ENCODE measurements around the gene CTTN. TPM values are rescaled to one million over a fixed set of nuclear protein-coding genes. Genes with fewer than 3 reads are reported as not detected.

CTTN gene
- total RNA-seq, 2 experiments from 2014 or later, result 5.0 to 9.3 TPM

DNA sequence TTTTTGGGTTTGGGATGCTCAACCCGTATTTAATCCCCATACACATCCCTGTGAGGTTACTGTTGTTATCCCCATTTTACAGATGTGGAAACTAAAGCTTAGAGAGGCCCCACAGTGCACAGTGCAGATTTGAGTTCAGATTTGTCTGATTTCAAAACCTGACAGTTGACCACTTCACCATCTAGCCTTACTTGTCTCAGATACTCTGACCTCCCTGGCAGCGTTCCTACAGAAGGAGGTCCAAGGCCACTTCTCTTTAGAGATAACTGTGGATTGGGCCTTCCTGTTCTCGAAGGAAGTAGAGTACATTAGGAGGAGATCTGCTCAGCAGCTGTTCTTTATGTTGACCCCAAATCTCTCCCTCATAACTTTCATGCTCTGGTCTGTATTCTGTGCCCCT, 46.7 kb upstream of the CTTN start:
- H3K9me2 ChIP-seq (ENCODE audit: insufficient read depth, low read length), result no peaks in the 10 kb centered on the region
- H3K4me1 ChIP-seq (ENCODE audit: insufficient read depth, low read length, poor library complexity, severe bottlenecking), result no peaks in the 10 kb centered on the region
- no peak for TF ChIP-seq CTCF (conservative IDR thresholded peaks at IDR 0.05; ENCODE audit: low read length)
- TF ChIP-seq EZH2phosphoT487 (IDR thresholded peaks at IDR 0.05; ENCODE audit: borderline replicate concordance, low read depth, low read length), result no peak
- BruUV-seq (replicated peaks), result no TSS peak
- DNase-seq (ENCODE audit: low spot score), result no peak
- H2AFZ ChIP-seq (ENCODE audit: low read length), result no peak overlapping the region
- H4K20me1 ChIP-seq (ENCODE audit: insufficient read depth, low read length), result no peaks in the 10 kb centered on the region
- intact Hi-C loops (cut with micrococcal nuclease; ENCODE audit: unreplicated experiment), result no loop called here
- H3K27ac ChIP-seq (ENCODE audit: low read depth, low read length, poor library complexity, severe bottlenecking), result no peak overlapping the region
- ChIA-PET CTCF (ENCODE audit: unreplicated experiment) (no interaction called here), POLR2A (no interaction called here)
- no peaks in the 10 kb centered on the region for H3K9me3 ChIP-seq (ENCODE audit: low read length)
- no peak overlapping the region for H3K4me3 ChIP-seq (ENCODE audit: low read depth, low read length, poor library complexity, severe bottlenecking)
- H3K36me3 ChIP-seq (ENCODE audit: insufficient read depth, low read length), result peaks cover 59% of the 10 kb centered on the region
- no peaks in the 10 kb centered on the region for H3K79me2 ChIP-seq (ENCODE audit: insufficient read depth, low read depth, low read length)
- no peak overlapping the region for H3K4me2 ChIP-seq (ENCODE audit: low read length)

- H2AFZ ChIP-seq (ENCODE audit: low read length), result no peak overlapping the region
- peaks cover 59% of the 10 kb centered on the region for H3K36me3 ChIP-seq (ENCODE audit: insufficient read depth, low read length)
- ChIA-PET POLR2A (no interaction called here), CTCF (ENCODE audit: unreplicated experiment) (no interaction called here)
- TF ChIP-seq CTCF (conservative IDR thresholded peaks at IDR 0.05; ENCODE audit: low read length) (no peak), EZH2phosphoT487 (IDR thresholded peaks at IDR 0.05; ENCODE audit: borderline replicate concordance, low read depth, low read length) (no peak)
- H3K27ac ChIP-seq (ENCODE audit: low read depth, low read length, poor library complexity, severe bottlenecking), result no peak overlapping the region
- H3K4me1 ChIP-seq (ENCODE audit: insufficient read depth, low read length, poor library complexity, severe bottlenecking), result no peaks in the 10 kb centered on the region
- H4K20me1 ChIP-seq (ENCODE audit: insufficient read depth, low read length), result no peaks in the 10 kb centered on the region
- intact Hi-C loops (cut with micrococcal nuclease; ENCODE audit: unreplicated experiment), result no loop called here
- H3K9me3 ChIP-seq (ENCODE audit: low read length), result no peaks in the 10 kb centered on the region
- DNase-seq (ENCODE audit: low spot score), result no peak
- no peaks in the 10 kb centered on the region for H3K79me2 ChIP-seq (ENCODE audit: insufficient read depth, low read depth, low read length)
- no peaks in the 10 kb centered on the region for H3K9me2 ChIP-seq (ENCODE audit: insufficient read depth, low read length)
- BruUV-seq (replicated peaks), result no TSS peak
- H3K4me3 ChIP-seq (ENCODE audit: low read depth, low read length, poor library complexity, severe bottlenecking), result no peak overlapping the region
- H3K4me2 ChIP-seq (ENCODE audit: low read length), result no peak overlapping the region
Measured at GRCh38 chr11:70352100-70352499, 46.2 kb upstream of the CTTN start.

DNA sequence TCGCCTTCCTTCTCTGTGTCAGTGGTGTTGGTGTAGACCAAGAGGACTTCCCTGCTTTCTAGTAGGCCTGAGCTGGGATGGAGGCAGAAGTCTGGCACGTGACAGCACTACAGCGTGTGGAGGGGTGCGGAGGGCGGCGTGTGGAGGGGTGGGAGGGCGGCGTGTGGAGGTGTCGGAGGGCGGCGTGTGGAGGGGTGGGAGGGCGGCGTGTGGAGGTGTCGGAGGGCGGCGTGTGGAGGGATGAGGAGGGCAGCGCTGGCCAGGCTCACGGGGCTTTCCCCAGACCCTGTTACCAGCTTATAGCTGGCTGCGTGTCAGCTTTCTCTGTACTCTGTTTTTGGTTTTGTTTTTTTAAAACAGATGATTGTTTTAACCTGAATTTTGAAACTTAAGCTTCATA, 45.7 kb upstream of the CTTN start:
- no peak for DNase-seq (ENCODE audit: low spot score)
- Histone ChIP-seq H4K20me1 (ENCODE audit: insufficient read depth, low read length) (no peaks in the 10 kb centered on the region), H3K36me3 (ENCODE audit: insufficient read depth, low read length) (peaks cover 60% of the 10 kb centered on the region), H3K79me2 (ENCODE audit: insufficient read depth, low read depth, low read length) (no peaks in the 10 kb centered on the region), H3K4me1 (ENCODE audit: insufficient read depth, low read length, poor library complexity, severe bottlenecking) (no peaks in the 10 kb centered on the region), H3K4me3 (ENCODE audit: low read depth, low read length, poor library complexity, severe bottlenecking) (no peak overlapping the region), H3K4me2 (ENCODE audit: low read length) (no peak overlapping the region), H2AFZ (ENCODE audit: low read length) (no peak overlapping the region), H3K9me2 (ENCODE audit: insufficient read depth, low read length) (no peaks in the 10 kb centered on the region), H3K27ac (ENCODE audit: low read depth, low read length, poor library complexity, severe bottlenecking) (no peak overlapping the region), H3K9me3 (ENCODE audit: low read length) (no peaks in the 10 kb centered on the region)
- no TSS peak for BruUV-seq (replicated peaks)
- no peak for TF ChIP-seq EZH2phosphoT487 (IDR thresholded peaks at IDR 0.05; ENCODE audit: borderline replicate concordance, low read depth, low read length)
- TF ChIP-seq CTCF (conservative IDR thresholded peaks at IDR 0.05; ENCODE audit: low read length), result no peak
- intact Hi-C loops (cut with micrococcal nuclease; ENCODE audit: unreplicated experiment), result no loop called here
- ChIA-PET POLR2A (no interaction called here), CTCF (ENCODE audit: unreplicated experiment) (no interaction called here)
